Measurements from ENCODE around the gene COX5A. TPM values are rescaled to one million over a fixed set of nuclear protein-coding genes. Genes with fewer than 3 reads are reported as not detected.

COX5A gene
- total and polyA plus RNA-seq, 2 of the 13 experiments (the other 11 are each of a cell fraction or from before 2014, with no cell fraction given) = 158 to 218 TPM

DNA sequence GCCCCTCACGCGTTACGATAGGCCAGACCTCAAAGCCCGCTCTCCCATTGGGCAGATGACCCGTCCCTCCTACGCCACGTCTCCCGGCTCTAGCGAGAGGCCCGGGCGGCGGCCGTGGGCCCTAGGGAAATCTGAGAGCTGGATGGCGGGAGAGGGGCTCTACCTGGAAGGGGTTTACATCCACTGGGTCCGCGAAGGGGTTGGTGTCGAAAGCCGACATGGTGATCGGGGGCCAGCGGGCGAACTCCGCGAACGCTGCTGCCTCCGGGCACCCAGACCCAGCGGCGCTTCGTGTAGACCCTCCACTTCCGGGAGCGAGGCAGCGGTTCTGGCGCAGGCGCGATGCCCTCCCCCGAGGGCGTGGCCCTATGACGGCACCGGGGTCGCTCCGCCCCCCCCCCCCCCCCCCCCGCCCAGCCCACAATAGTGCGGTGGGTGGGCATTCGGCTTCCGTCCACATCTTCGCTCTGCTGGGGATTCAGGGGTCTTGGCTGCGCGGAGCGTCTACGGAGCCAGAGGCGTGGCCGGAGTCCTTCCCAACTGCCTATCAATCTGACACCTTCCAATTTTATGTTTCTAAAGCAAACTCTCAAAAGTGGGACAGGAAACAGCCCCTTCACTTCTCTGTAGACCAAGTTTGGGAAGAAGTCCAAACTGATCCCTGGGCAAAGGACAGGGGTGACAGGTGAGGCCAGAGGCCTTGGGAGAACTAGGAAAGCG is 64.7 kb downstream of the COX5A start, which contains the start of gene SCAMP2 (continued):
- TF ChIP-seq TBX2 (CRISPR knock-in tag; IDR thresholded peaks at IDR 0.05; ENCODE audit: borderline replicate concordance) (peak; percentile 40; the same call in 1 of the 2 replicates), ZFY (CRISPR knock-in tag; IDR thresholded peaks at IDR 0.05) (peak; percentile 98), ZSCAN20 (CRISPR knock-in tag; IDR thresholded peaks at IDR 0.05; ENCODE audit: borderline replicate concordance) (no peak; the same call in 1 of the 2 replicates), RFX5 (IDR thresholded peaks at IDR 0.05; ENCODE audit: low read depth, low read length) (no peak), AFF4 (CRISPR knock-in tag; IDR thresholded peaks at IDR 0.05) (no peak), NFKB2 (CRISPR knock-in tag; IDR thresholded peaks at IDR 0.05; ENCODE audit: borderline replicate concordance) (peak; percentile 80; the same call in 1 of the 2 replicates), ZNF230 (CRISPR knock-in tag; IDR thresholded peaks at IDR 0.05) (no peak), NFATC3 (CRISPR knock-in tag; IDR thresholded peaks at IDR 0.05) (no peak), ZNF780A (CRISPR knock-in tag; IDR thresholded peaks at IDR 0.05) (no peak), SMC3 (IDR thresholded peaks at IDR 0.05; ENCODE audit: low read length) (no peak), ZNF431 (CRISPR knock-in tag; IDR thresholded peaks at IDR 0.05; ENCODE audit: borderline replicate concordance, low read depth) (no peak), SRF (IDR thresholded peaks at IDR 0.05; ENCODE audit: low read depth, low read length) (no peak), DMTF1 (CRISPR knock-in tag; IDR thresholded peaks at IDR 0.05) (no peak), RXRA (CRISPR knock-in tag; IDR thresholded peaks at IDR 0.05) (peak; percentile 41; the same call in 1 of the 2 replicates), KAT8 (CRISPR knock-in tag; IDR thresholded peaks at IDR 0.05) (peak; percentile 94)
- TF ChIP-seq, protein P1, sequence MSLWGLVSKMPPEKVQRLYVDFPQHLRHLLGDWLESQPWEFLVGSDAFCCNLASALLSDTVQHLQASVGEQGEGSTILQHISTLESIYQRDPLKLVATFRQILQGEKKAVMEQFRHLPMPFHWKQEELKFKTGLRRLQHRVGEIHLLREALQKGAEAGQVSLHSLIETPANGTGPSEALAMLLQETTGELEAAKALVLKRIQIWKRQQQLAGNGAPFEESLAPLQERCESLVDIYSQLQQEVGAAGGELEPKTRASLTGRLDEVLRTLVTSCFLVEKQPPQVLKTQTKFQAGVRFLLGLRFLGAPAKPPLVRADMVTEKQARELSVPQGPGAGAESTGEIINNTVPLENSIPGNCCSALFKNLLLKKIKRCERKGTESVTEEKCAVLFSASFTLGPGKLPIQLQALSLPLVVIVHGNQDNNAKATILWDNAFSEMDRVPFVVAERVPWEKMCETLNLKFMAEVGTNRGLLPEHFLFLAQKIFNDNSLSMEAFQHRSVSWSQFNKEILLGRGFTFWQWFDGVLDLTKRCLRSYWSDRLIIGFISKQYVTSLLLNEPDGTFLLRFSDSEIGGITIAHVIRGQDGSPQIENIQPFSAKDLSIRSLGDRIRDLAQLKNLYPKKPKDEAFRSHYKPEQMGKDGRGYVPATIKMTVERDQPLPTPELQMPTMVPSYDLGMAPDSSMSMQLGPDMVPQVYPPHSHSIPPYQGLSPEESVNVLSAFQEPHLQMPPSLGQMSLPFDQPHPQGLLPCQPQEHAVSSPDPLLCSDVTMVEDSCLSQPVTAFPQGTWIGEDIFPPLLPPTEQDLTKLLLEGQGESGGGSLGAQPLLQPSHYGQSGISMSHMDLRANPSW (CRISPR knock-in tag; IDR thresholded peaks at IDR 0.05; ENCODE audit: borderline replicate concordance) = no peak
- TF ChIP-seq, protein P2, sequence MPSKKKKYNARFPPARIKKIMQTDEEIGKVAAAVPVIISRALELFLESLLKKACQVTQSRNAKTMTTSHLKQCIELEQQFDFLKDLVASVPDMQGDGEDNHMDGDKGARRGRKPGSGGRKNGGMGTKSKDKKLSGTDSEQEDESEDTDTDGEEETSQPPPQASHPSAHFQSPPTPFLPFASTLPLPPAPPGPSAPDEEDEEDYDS (CRISPR knock-in tag; IDR thresholded peaks at IDR 0.05) = peak; percentile 27; the same call in 1 of the 2 replicates
- TF ChIP-seq, protein P3, sequence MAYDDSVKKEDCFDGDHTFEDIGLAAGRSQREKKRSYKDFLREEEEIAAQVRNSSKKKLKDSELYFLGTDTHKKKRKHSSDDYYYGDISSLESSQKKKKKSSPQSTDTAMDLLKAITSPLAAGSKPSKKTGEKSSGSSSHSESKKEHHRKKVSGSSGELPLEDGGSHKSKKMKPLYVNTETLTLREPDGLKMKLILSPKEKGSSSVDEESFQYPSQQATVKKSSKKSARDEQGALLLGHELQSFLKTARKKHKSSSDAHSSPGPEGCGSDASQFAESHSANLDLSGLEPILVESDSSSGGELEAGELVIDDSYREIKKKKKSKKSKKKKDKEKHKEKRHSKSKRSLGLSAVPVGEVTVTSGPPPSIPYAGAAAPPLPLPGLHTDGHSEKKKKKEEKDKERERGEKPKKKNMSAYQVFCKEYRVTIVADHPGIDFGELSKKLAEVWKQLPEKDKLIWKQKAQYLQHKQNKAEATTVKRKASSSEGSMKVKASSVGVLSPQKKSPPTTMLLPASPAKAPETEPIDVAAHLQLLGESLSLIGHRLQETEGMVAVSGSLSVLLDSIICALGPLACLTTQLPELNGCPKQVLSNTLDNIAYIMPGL (CRISPR knock-in tag; IDR thresholded peaks at IDR 0.05; ENCODE audit: borderline replicate concordance in 1 of 2, low read depth in 1 of 2) = peak in 1 of 2 experiments; percentile 58; a peak in 2 of 4 replicates

Data from HepG2 (cell line).